Gastrocnemius medialis (tissue), 4 donors: ENCODE data around the gene PELI1.

Experiments
- POLR2A ChIP-seq, 2 donors: fragments of 450-650 bp; IDR thresholded peaks; one replicate each; pipeline ENCODE4 v1.6.1; 2017; ENCODE audit warnings: antibody characterized with exemption in 2 of 2, mild to moderate bottlenecking in 2 of 2, moderate library complexity in 2 of 2
- TF ChIP-seq, protein P1 (sequence below), 5 experiments: fragments of 450-650 bp in 3 of 5; fragments of 200-600 bp in 2 of 5; sonication (generic) in 2 of 5; IDR thresholded peaks in 4 of 5; conservative IDR thresholded peaks in 1 of 5; 1 replicate in 4 of 5; 2 replicates in 1 of 5; pipeline ENCODE4 v1.5.1; 2016 to 2019; ENCODE audit warnings: antibody characterized with exemption in 5 of 5, mild to moderate bottlenecking in 3 of 5, moderate library complexity in 3 of 5

DNA sequence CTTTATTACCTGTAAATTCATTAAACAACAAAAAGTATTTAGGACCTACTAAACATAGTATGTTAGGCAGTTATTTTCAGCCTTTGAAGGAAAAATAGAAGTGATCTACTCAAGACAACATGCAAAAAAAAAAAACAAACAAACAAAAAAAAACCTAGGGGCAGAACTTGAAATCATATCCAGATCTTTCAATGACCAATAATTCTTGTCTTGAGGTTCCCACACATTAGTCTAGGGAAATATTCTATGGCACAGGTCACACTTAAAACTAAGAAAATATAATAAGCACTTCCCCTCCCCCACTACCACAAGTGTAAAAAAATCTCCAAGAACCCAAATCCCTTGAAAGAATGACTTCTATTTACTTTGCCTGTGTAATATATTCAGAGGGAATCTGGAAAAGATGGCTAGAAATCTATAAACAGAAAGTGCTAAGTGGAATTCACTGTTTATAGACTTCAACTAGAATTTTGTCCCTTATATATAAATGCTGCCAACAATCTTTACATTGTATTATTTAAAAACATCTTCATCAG is 3.5 kb downstream of the PELI1 start:
- TF ChIP-seq, protein P1, sequence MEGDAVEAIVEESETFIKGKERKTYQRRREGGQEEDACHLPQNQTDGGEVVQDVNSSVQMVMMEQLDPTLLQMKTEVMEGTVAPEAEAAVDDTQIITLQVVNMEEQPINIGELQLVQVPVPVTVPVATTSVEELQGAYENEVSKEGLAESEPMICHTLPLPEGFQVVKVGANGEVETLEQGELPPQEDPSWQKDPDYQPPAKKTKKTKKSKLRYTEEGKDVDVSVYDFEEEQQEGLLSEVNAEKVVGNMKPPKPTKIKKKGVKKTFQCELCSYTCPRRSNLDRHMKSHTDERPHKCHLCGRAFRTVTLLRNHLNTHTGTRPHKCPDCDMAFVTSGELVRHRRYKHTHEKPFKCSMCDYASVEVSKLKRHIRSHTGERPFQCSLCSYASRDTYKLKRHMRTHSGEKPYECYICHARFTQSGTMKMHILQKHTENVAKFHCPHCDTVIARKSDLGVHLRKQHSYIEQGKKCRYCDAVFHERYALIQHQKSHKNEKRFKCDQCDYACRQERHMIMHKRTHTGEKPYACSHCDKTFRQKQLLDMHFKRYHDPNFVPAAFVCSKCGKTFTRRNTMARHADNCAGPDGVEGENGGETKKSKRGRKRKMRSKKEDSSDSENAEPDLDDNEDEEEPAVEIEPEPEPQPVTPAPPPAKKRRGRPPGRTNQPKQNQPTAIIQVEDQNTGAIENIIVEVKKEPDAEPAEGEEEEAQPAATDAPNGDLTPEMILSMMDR (IDR thresholded peaks at IDR 0.05 in 4 of 5, conservative IDR thresholded peaks at IDR 0.05 in 1 of 5), result no peak
- no peak for TF ChIP-seq POLR2A (IDR thresholded peaks at IDR 0.05)
